CMK (cell line): Measurements from ENCODE around the gene NLGN1.
"Not testable (repeated sequence)": the region's sequence is repeated elsewhere in the genome, so short reads cannot be mapped to it uniquely, and the experiment has no call there.

Source experiments
- DNase-seq: peaks from one replicate; pipeline ENCODE4 v3.0.0-alpha.2; 2010; ENCODE audit warnings: low read depth

The NLGN1 gene

DNA sequence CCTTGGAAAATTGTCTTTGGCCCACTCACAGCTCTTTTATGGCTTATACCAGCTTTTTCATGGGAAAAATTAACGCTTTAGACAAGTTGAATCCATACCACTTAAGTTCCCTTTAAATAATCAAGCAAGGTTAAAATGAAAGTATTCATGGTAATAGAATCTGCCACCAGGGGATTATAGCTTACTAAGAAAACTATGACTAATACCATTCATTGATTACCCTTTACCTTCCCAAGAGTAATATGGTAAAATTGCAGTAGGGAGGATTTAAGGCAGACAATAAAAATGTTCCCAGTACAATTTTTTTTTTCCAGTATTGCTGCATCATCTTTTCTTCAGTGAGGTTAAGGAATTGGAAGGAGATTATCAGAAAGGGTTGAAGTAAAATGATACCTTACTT lies 820.5 kb downstream of the NLGN1 start:
- no peak for DNase-seq

DNA sequence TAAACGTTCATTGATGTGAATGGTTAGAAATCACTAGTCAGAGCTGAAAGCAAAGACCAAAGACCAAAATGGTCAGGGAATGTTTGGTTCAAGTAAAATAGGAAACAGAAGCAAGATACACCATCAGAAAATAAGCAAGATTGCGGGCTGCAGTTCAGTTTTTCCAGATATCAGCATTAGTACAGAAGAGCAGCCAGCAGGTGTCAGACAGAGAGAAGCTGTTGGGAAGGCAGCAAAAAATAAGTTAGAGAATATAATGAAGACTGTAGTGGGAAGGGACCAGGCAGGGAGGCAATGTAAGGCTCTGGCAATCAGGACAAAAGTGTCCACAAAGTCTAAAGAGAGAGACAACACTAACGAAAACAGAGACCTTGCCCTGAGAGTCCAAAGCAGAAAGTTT lies 822.2 kb downstream of the NLGN1 start:
- DNase-seq, result no peak

GRCh38 chr3:174220775-174221554 lies 823.4 kb downstream of the NLGN1 start:
- no peak for DNase-seq

GRCh38 chr3:174223042-174223441 lies 825.5 kb downstream of the NLGN1 start:
- DNase-seq, result no peak

DNA sequence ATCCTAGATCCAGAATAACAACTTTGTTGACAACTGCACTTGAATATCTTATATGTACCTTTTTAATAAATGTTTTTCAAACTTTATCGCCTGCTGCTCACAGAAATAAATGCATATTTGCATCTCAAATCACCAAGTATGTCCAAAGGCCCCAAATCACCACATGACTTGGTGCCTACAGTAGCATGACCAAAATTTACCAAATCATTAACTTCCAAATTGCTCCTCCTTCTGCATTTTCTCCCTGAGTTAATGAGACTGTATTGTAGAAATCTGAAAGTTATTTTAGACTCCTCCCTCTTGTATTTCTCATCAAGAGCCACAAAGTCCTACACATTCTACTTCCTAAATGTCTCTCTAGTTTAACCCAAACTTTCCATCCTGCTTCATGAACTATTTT lies 826.1 kb downstream of the NLGN1 start:
- no peak for DNase-seq

DNA sequence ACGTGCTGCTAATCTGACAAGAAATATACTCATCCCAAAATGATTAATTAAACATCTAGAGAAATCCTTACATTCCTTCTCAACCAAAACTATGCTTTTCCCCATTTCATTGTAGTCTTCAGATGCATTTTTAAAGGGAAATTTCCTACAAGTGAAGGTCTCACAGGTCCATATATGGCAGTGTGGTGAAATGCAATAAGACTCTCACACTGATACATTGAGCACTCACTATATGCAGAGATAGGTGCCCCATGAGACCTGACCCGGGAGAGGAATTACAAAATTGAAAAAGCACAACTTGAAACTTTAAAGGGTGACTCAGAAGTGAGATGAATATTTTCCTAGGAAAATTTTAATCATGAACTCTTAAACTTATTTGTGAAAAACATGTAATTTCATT lies 832.4 kb downstream of the NLGN1 start:
- no peak for DNase-seq

DNA sequence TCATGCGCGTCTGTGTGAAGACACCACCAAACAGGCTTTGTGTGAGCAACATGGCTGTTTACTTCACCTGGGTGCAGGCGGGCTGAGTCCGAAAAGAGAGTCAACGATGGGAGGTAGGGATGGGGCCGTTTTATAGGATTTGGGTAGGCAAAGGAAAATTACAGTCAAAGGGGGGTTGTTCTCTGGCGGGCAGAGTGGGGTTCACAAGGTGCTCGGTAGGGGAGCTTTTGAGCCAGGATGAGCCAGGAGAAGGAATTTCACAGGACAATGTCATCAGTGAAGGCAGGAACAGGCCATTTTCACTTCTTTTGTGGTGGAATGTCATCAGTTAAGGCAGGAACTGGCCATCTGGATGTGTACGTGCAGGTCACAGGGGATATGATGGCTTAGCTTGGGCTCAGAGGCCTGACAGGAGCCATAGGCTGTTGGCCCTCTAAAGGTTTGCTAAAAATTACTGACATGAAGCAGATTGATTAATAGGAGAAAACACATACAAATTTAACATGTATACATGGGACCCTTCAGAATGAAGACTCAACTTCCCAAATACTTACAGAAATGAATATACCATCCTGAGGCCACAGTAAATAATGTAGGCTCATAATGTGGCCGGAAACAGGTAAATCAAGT lies 834.6 kb downstream of the NLGN1 start:
- DNase-seq, result not testable (repeated sequence)

GRCh38 chr3:174232658-174233429 lies 835.3 kb downstream of the NLGN1 start:
- DNase-seq, result no peak

DNA sequence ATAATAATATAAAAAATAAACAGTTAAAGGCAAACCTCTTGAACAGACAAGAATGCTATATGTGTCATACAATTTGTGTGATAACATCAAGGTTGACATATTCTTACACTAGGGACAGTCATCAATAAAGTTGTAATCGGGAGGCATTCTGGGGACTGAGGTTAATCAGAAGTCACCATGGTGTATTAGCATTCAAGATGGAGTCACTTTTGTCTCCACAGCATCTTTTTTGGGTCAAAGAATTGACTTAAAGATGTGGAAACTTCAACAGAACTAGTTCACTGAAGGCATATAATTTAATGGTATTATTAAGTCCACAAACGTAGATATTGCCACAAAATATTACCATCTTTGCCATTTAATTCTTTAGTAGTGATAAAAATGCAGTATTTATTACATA lies 836.0 kb downstream of the NLGN1 start:
- no peak for DNase-seq

- no peak for DNase-seq
Observed at GRCh38 chr3:174242311-174243041, 844.9 kb downstream of the NLGN1 start.

DNA sequence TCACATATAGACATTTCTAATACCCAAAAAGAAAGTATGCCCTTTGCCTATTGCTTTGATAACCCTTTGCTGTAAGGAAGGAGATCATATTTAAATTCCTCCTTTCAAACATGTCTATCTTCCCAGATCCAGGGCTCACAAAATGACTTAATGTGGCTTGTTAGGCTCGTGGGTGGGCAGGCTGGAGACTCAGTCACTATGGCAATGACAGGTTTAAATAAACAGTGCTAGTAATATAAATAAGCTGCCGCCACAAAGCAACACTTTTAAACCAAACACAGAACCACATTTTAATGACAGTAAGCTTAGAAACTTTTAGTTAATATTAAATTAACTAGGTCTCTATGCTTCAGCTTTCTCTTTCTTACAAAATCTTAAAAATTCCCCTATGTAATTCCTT lies 845.6 kb downstream of the NLGN1 start:
- DNase-seq, result no peak

DNA sequence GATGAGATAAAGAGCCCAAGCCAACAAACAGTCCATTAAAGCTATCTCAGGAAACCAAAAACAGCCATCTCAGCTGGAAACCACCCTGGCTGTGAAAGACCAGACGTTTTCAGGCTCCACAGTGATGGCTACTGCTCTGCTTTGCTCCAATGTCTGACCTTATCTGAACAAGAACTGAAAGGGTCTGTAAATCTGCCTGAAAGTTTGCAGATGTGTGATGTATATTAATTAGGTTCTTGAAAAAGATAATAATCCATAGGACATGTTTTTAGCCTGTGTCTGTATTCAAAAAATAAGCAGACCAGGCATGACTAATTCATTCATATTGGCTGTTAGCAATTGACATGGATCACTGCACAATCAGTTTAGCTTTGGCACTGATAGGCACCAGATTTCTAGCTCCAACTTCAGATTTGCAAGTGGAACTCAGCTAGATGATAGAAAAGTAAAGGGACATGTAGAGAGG lies 850.2 kb downstream of the NLGN1 start:
- no peak for DNase-seq

GRCh38 chr3:174251681-174252080 lies 854.1 kb downstream of the NLGN1 start:
- DNase-seq, result no peak

DNA sequence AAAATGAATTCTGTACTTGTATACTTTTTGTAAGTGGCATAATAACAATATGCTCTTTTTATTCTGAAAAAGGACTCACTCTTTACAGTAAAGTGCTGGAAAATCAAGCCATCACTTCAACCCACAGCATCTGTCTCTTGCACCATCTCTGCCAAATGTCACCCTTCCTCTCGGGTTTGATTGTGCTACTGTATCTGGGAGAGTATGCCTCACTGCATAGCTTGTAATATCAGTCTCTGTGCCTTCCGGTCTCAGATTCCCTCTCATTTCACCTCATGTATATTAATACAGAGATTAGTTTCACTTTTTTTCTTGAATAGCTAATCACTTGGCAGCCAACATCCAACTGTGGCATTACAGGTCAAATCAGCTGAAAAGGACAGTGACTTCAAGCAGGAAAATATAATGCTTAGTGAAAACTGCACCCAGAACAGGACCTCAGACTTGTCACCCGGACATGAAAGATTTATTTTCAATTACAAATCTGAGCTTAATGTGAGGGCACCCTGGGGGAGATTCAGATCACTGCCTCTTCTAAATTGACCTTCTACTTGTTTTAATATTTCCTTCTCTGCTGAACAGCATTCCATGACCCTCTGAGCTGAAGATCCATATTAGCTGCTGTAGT lies 855.8 kb downstream of the NLGN1 start:
- no peak for DNase-seq

DNA sequence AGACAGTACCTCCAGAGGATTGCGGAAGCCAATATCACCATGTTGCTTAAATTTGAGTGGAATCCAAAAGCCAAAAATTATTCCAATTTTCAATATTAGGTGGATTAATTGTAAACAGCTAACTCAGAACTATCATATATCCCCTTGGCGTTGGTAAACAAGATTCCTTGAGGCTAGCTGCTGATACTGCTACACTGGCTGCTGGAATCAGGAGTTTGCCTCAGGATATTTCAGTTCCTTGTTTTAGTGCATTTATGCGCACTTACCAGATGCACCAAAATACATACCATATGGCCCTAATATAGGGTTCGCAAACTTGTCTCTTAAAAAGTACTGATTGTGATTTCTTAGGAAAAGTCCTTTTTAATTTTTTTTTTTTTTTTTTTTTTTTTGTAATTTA lies 856.4 kb downstream of the NLGN1 start:
- no peak for DNase-seq

GRCh38 chr3:174255454-174255853 lies 857.9 kb downstream of the NLGN1 start:
- DNase-seq, result no peak

DNA sequence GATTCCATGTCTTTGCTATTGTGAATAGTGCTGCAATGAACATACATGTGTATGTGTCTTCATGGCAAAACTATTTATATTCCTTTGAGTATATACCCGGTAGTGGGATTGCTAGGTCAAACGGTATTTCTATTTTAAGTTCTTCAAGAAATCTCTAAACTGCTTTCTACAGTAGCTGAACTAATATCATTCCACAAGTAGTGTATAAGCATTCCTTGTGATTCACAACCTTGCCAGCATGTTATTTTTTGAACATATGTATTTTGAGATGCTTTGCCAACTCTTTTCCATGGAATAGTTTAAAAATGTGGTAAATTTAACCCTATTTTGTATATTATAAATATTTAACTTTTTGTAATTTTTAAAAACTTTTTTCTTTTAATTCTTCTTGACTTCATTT lies 868.9 kb downstream of the NLGN1 start:
- no peak for DNase-seq

DNA sequence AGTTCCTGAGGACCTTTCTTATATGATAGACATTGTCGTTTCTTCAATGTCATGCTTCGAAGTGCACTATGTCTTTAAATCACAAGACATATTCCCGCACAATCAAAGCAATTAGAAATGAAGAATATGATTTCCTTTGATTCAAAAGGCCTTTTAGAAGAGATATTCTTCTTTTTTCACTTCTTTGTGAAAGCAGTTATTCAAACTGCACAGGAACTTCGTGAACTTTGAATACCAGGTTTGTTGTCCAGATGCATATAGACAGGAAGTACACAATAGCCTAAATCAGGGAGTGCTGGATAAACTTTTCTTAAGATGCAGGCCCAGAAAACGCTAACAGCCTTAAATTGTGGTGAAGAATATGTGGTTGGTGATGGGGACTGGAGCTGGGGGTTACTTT lies 870.5 kb downstream of the NLGN1 start:
- no peak for DNase-seq

DNA sequence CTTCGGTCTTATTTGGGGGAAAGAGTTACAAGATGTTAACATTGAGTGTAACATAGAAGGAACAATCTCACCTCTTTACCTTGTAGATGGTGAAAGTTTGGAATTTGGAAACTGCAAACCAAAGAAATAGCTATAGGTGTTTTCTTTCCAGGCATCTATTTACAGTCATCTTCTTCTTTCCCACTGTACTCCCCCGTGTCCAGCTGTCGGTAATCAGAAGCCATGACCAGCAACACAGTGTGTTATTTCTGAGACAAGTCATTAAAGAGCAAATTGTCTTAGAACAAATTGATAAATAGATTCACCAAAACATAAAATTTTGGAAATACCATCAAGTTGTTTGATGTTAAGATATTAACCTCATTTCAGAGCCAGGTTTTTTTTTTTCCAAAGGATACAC lies 871.0 kb downstream of the NLGN1 start:
- no peak for DNase-seq

DNA sequence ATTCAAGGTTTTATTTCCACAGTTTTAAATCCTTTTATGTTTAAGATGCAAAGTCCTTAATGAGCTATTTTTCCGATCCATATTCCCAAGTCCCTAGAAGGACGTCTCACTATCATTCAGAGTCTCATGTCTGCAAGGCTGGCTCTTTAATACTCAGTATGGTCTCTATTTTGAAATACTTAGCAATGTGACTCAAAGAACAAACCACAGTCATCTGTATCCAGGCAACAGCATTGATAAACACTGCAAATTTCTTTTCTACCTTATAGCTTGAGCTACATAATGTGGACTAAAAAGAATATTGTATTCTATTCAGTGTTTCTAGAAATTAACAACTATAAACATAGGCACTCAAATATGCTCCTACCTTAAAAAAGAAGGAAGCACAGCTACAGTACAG lies 873.3 kb downstream of the NLGN1 start:
- DNase-seq, result no peak

- DNase-seq, result no peak
Observed at GRCh38 chr3:174275336-174275735, 877.8 kb downstream of the NLGN1 start.

- DNase-seq, result no peak
Observed at GRCh38 chr3:174276826-174277225, 879.3 kb downstream of the NLGN1 start.
